ENCODE results near the gene ACACA.

DNA sequence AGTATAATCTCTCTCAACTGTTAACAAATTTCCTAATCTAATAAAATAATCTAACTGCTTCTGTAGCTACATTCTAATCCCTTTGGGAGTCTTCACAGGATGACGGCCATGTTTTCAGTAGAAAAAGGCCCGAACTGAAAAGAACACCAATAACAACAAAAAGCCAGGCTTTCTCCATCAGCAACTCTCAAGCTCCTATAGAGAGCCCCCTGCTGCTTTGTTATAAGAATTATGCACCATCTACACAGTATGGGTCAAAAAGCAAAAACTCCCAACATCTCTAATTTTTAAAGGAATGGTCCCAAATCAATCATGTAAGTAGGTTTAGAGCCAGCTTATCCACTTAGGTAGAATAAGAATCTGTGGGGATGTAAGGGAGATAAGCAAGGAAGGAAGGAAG, 194.5 kb downstream of the ACACA start:
- TF ChIP-seq JUND (IDR thresholded peaks at IDR 0.05; ENCODE audit: borderline replicate concordance, low read depth, low read length): no peak
- TF ChIP-seq JUND (tag; IDR thresholded peaks at IDR 0.05; ENCODE audit: borderline replicate concordance, low read depth, low read length): no peak
- TF ChIP-seq ZBTB8A (IDR thresholded peaks at IDR 0.05; ENCODE audit: partially characterized antibody): no peak
- TF ChIP-seq NFRKB (IDR thresholded peaks at IDR 0.05; ENCODE audit: low read depth): no peak
- no peak for TF ChIP-seq NCOR1 (IDR thresholded peaks at IDR 0.05)
- TF ChIP-seq, protein P1, sequence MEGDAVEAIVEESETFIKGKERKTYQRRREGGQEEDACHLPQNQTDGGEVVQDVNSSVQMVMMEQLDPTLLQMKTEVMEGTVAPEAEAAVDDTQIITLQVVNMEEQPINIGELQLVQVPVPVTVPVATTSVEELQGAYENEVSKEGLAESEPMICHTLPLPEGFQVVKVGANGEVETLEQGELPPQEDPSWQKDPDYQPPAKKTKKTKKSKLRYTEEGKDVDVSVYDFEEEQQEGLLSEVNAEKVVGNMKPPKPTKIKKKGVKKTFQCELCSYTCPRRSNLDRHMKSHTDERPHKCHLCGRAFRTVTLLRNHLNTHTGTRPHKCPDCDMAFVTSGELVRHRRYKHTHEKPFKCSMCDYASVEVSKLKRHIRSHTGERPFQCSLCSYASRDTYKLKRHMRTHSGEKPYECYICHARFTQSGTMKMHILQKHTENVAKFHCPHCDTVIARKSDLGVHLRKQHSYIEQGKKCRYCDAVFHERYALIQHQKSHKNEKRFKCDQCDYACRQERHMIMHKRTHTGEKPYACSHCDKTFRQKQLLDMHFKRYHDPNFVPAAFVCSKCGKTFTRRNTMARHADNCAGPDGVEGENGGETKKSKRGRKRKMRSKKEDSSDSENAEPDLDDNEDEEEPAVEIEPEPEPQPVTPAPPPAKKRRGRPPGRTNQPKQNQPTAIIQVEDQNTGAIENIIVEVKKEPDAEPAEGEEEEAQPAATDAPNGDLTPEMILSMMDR (IDR thresholded peaks at IDR 0.05 in 2 of 3, conservative IDR thresholded peaks at IDR 0.05 in 1 of 3; ENCODE audit: insufficient read depth in 2 of 3, low read depth in 1 of 3, low read length in 3 of 3): 0 out of 6 replicates have a peak, but pooled peaks of 1 of the 3 experiments have one; percentile 13
- TF ChIP-seq, protein P2, sequence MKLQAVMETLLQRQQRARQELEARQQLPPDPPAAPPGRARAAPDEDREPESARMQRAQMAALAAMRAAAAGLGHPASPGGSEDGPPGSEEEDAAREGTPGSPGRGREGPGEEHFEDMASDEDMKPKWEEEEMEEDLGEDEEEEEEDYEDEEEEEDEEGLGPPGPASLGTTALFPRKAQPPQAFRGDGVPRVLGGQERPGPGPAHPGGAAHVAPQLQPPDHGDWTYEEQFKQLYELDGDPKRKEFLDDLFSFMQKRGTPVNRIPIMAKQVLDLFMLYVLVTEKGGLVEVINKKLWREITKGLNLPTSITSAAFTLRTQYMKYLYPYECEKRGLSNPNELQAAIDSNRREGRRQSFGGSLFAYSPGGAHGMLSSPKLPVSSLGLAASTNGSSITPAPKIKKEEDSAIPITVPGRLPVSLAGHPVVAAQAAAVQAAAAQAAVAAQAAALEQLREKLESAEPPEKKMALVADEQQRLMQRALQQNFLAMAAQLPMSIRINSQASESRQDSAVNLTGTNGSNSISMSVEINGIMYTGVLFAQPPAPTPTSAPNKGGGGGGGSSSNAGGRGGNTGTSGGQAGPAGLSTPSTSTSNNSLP (IDR thresholded peaks at IDR 0.05; ENCODE audit: borderline replicate concordance, low read depth, low read length): no peak
- TF ChIP-seq JUN (IDR thresholded peaks at IDR 0.05; ENCODE audit: borderline replicate concordance, low read depth, low read length): no peak
- TF ChIP-seq JUN (CRISPR knock-in tag; IDR thresholded peaks at IDR 0.05; ENCODE audit: borderline replicate concordance): no peak
- no peak for TF ChIP-seq TAF1 (IDR thresholded peaks at IDR 0.05; ENCODE audit: control insufficient read depth, extremely low read depth, insufficient read depth, low read length, severe bottlenecking)
- TF ChIP-seq ZNF23 (CRISPR knock-in tag; IDR thresholded peaks at IDR 0.05): no peak
- no peak for TF ChIP-seq GTF2E2 (tag; IDR thresholded peaks at IDR 0.05)
- no peak for TF ChIP-seq CEBPB (tag; IDR thresholded peaks at IDR 0.05)
- TF ChIP-seq, protein P3, sequence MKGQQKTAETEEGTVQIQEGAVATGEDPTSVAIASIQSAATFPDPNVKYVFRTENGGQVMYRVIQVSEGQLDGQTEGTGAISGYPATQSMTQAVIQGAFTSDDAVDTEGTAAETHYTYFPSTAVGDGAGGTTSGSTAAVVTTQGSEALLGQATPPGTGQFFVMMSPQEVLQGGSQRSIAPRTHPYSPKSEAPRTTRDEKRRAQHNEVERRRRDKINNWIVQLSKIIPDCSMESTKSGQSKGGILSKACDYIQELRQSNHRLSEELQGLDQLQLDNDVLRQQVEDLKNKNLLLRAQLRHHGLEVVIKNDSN (CRISPR knock-in tag; IDR thresholded peaks at IDR 0.05): no peak
- no peak for TF ChIP-seq FOXA1 (IDR thresholded peaks at IDR 0.05; ENCODE audit: borderline replicate concordance)
- no peak for TF ChIP-seq ARNT (IDR thresholded peaks at IDR 0.05)

Measured in K562 (cell line).